HCT116 (cell line): ENCODE data around the gene NR2C2AP. TPM values are rescaled to one million over a fixed set of nuclear protein-coding genes. Genes with fewer than 3 reads are reported as not detected.

ENCODE experiments used
- ATAC-seq: fragments of 200-7000 bp; cut with Tn5 transposase; 2 replicates; pipeline ENCODE4 v1.9.1; 2020; ENCODE audit warnings: mild to moderate bottlenecking, moderate library complexity
- BruUV-seq: library from RNA; stranded (reverse); fragments of 400-500 nt; replicated peaks from 2 replicates; lab custom pipeline; 2021; lab: Mats Ljungman, UMichigan
- CTCF ChIA-PET: fragments of 300-600 bp; sonication (Branson Sonifier 250); formaldehyde crosslinking; loops from one replicate; lab custom pipeline; 2021; ENCODE audit warnings: antibody characterized with exemption; lab: Charles Lee
- POLR2A ChIA-PET: fragments of 300-600, 350-600 bp; sonication (Branson Sonifier 250); formaldehyde crosslinking; loops from one replicate; lab custom pipeline; 2021; ENCODE audit warnings: antibody characterized with exemption; lab: Charles Lee
- RAD21 ChIA-PET, 2 experiments: fragments of 300-600 bp; sonication (Branson Sonifier 250); formaldehyde crosslinking; loops; one replicate each; lab custom pipeline; 2023; ENCODE audit warnings: low total read pairs in 2 of 2; ENCODE audit not compliant: uncharacterized antibody in 2 of 2, unreplicated experiment in 2 of 2, low non-redundant PET in 1 of 2; lab: Charles Lee
- DNase-seq: peaks from one replicate; pipeline ENCODE4 v3.0.0-alpha.2; 2010; ENCODE audit warnings: low read depth, low spot score
- H2AFZ ChIP-seq: fragments of 200-600 bp; shearing (Covaris generic), sonication (generic); 2 replicates; pipeline ENCODE4 v1.6.1; 2017; ENCODE audit warnings: low read depth, mixed run types, mixed read lengths, antibody characterized with exemption, low read length; ENCODE audit not compliant: poor library complexity, severe bottlenecking
- H3K27ac ChIP-seq: 2 replicates; pipeline ENCODE4 v1.5.1; 2012; ENCODE audit warnings: low read depth, low read length
- H3K27me3 ChIP-seq: fragments of 200-600 bp; sonication (generic); 2 replicates; pipeline ENCODE4 v1.6.1; 2016; ENCODE audit warnings: mixed run types, low read length, mixed read lengths; ENCODE audit not compliant: insufficient read depth
- H3K36me3 ChIP-seq, 2 experiments: fragments of 200-500 bp in 1 of 2; fragments of 200-600 bp in 1 of 2; sonication (Bioruptor generic) in 1 of 2; sonication (generic) in 1 of 2; 2 replicates each; pipeline versions ENCODE4 v1.5.1 to v1.6.1; 2014 to 2016; ENCODE audit warnings: low read length in 2 of 2, inconsistent platforms in 1 of 2, mixed read lengths in 1 of 2, mixed run types in 1 of 2; ENCODE audit not compliant: insufficient read depth in 2 of 2, control insufficient read depth in 1 of 2
- H3K4me1 ChIP-seq, 2 experiments: fragments of 200-600 bp in 1 of 2; sonication (generic) in 1 of 2; 2 replicates each; pipeline versions ENCODE4 v1.5.1 to v1.6.1; 2012 to 2017; ENCODE audit warnings: low read length in 2 of 2, inconsistent platforms in 1 of 2, mild to moderate bottlenecking in 1 of 2, mixed read lengths in 1 of 2, mixed run types in 1 of 2, moderate library complexity in 1 of 2; ENCODE audit not compliant: insufficient read depth in 2 of 2, control insufficient read depth in 1 of 2
- H3K4me2 ChIP-seq: fragments of 200-600 bp; sonication (generic); 2 replicates; pipeline ENCODE4 v1.6.1; 2017; ENCODE audit warnings: mixed run types, low read length, mixed read lengths
- H3K4me3 ChIP-seq, 2 experiments: fragments of 200-600 bp in 1 of 2; sonication (generic) in 1 of 2; replicated peaks in 1 of 2; 2 replicates each; pipeline ENCODE4 v1.5.1; 2011 to 2016; ENCODE audit warnings: low read length in 2 of 2, control low read depth in 1 of 2, low read depth in 1 of 2, mild to moderate bottlenecking in 1 of 2, mixed read lengths in 1 of 2, mixed run types in 1 of 2
- H3K79me2 ChIP-seq: fragments of 200-600 bp; sonication (generic); 2 replicates; pipeline ENCODE4 v1.6.1; 2017; ENCODE audit warnings: mild to moderate bottlenecking, mixed run types, low read length, moderate library complexity, mixed read lengths; ENCODE audit not compliant: insufficient read depth
- H3K9ac ChIP-seq: fragments of 200-600 bp; sonication (generic); 2 replicates; pipeline ENCODE4 v1.6.1; 2016; ENCODE audit warnings: low read length, mixed read lengths
- H3K9me2 ChIP-seq: fragments of 200-600 bp; sonication (generic), shearing (Covaris generic); 2 replicates; pipeline ENCODE4 v1.6.1; 2017; ENCODE audit warnings: mixed run types, mild to moderate bottlenecking, moderate library complexity; ENCODE audit not compliant: insufficient read depth
- H3K9me3 ChIP-seq, 2 experiments: fragments of 200-500 bp in 1 of 2; fragments of 200-600 bp in 1 of 2; sonication (Bioruptor generic) in 1 of 2; sonication (generic) in 1 of 2; 2 replicates each; pipeline ENCODE4 v1.6.1; 2014 to 2017; ENCODE audit warnings: low read length in 2 of 2, mixed read lengths in 2 of 2, inconsistent platforms in 1 of 2, low read depth in 1 of 2, mild to moderate bottlenecking in 1 of 2, mixed run types in 1 of 2, moderate library complexity in 1 of 2; ENCODE audit not compliant: control insufficient read depth in 1 of 2, insufficient read depth in 1 of 2
- H4K20me1 ChIP-seq: fragments of 200-600 bp; sonication (generic), shearing (Covaris generic); 2 replicates; pipeline ENCODE4 v1.6.1; 2017; ENCODE audit warnings: mixed run types, mild to moderate bottlenecking, moderate library complexity; ENCODE audit not compliant: insufficient read depth
- CBX3 ChIP-seq: IDR thresholded peaks from 2 replicates; pipeline ENCODE4 v1.6.1; 2012; ENCODE audit warnings: low read depth
- CEBPB ChIP-seq: IDR thresholded peaks from 2 replicates; pipeline ENCODE4 v1.6.1; 2012; ENCODE audit warnings: low read depth
- ELF1 ChIP-seq: IDR thresholded peaks from 2 replicates; pipeline ENCODE4 v1.6.1; 2012; ENCODE audit warnings: low read depth, borderline replicate concordance
- EZH2phosphoT487 ChIP-seq: fragments of 200-600 bp; IDR thresholded peaks from 2 replicates; pipeline ENCODE4 v1.6.1; 2018; ENCODE audit warnings: antibody characterized with exemption, borderline replicate concordance
- FOSL1 ChIP-seq: IDR thresholded peaks from 2 replicates; pipeline ENCODE4 v1.6.1; 2012; ENCODE audit warnings: low read depth
- RAD21 ChIP-seq: IDR thresholded peaks from 2 replicates; pipeline ENCODE4 v1.6.1; 2012; ENCODE audit warnings: low read depth, mild to moderate bottlenecking
- SRF ChIP-seq: IDR thresholded peaks from 2 replicates; pipeline ENCODE4 v1.6.1; 2012; ENCODE audit warnings: low read depth
- TCF7L2 ChIP-seq: IDR thresholded peaks from 2 replicates; pipeline ENCODE4 v1.7.0; 2011; ENCODE audit warnings: borderline replicate concordance, inconsistent platforms; ENCODE audit not compliant: insufficient read depth, insufficient read length; ENCODE audit errors: extremely low read depth
- YY1 ChIP-seq: IDR thresholded peaks from 2 replicates; pipeline ENCODE4 v1.6.1; 2011; ENCODE audit warnings: low read length, low read depth, moderate library complexity, mild to moderate bottlenecking; ENCODE audit not compliant: insufficient replicate concordance; ENCODE audit errors: extremely low read depth
- ZFX ChIP-seq: fragments of 450-650 bp; IDR thresholded peaks from 2 replicates; pipeline ENCODE4 v1.6.1; 2017
- intact Hi-C: fragments of 100-400 bp; cut with micrococcal nuclease; formaldehyde crosslinking; loops from 2 replicates; pipeline ENCODE4 v1.10.0; 2022
- total RNA-seq: library from RNA; stranded (reverse); gene quantifications from one replicate; pipeline ENCODE4 v1.2.1, GENCODE V29; 2021; ENCODE audit not compliant: unreplicated experiment
- TF ChIP-seq, protein P1 (sequence below): IDR thresholded peaks from 2 replicates; pipeline ENCODE4 v1.6.1; 2012
- TF ChIP-seq, protein P2 (sequence below): IDR thresholded peaks from 2 replicates; pipeline ENCODE4 v1.6.1; 2012; ENCODE audit warnings: low read depth

The NR2C2AP gene
- total RNA-seq, 1 experiment from 2014 or later = 45.3 TPM

DNA sequence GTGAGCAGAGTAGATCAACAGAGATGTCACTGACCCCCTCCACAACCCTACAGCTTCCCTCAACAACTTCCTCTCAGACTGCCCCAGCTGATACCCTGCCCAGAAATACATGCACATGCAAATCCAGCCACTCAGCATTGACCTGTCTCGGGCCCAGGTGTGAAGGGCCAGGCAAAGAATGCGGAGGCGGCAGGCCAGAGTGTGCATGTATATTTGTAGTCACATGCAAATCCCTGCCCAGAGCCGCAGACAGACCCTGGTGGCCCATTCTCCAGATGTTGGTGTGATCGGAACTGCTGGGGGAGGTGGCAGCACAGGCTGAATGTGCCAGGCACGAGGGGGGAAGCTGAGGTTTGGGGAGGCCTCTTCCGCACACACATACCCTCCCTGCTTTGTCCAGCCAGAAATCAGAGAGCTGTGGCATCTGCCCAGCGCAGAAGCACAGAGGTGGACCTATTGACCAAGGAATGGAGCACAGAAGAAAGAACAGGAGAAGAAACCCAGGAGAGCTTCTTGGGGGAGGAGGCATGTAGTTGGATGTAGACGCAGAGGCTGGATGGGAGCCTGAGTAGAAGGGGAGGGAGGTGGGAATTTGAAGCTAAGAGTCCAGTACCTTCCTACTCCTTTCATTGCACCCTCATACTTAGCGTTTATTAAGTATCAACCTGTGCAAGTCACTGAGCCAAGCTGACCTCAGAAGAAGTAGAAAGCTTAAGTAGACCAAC, 47.6 kb downstream of the NR2C2AP start:
- H3K27ac ChIP-seq = no peak overlapping the region
- POLR2A ChIA-PET = interaction anchor here (1.0 kb wide), 1 partner anchor 10 kb away, joined by 3 read pairs; no protein-coding TSS in a partner anchor
- CTCF ChIA-PET = interaction anchor here (1.2 kb wide), 1 partner anchor 10 kb away, joined by 3 read pairs; no protein-coding TSS in a partner anchor

DNA sequence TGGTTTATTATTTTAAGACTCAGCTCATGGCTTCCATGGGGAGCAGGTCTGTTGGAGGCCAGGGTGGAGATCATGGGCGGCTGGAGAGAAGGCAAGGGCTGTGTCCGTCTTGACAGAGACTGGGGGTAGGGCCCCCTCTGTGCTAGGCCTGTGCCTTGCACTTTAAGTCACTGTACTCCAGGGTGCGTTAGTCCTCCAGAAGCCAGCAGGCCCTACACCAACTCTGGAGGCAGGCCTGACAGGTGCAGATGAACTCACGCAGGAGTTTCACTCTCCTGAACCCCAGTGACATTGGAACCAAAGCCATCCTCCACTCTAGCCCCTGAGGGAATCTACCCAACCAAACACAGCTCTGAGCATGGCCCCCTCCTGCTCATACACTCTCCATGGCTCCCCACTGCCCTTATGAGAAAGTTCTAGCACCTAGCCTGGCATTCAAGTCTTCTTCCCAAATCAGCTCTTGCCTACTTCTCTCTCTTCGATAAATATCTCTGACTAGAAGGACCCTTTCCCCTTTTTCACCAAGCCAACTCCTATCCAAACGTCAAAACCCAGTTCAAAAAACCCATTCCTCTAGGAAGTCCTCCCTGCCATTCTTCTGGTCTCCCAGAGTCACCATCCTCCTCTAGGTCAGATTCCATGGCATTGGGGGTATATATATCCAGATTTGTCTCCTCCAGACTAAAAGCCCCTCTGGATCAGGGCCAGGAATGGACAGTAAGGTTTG, 48.3 kb downstream of the NR2C2AP start:
- ATAC-seq = no peak
- ChIA-PET RAD21 (no interaction called here), CTCF (no interaction called here), POLR2A (interaction anchor here (1.0 kb wide), 1 partner anchor 9 kb away, joined by 3 read pairs; no protein-coding TSS in a partner anchor)
- no peaks in the 10 kb centered on the region; a peak in 1 of 4 replicates for H3K36me3 ChIP-seq
- TF ChIP-seq SRF (no peak), EZH2phosphoT487 (no peak), ELF1 (no peak), TCF7L2 (no peak), CBX3 (no peak), FOSL1 (no peak), CEBPB (no peak), YY1 (no peak), RAD21 (no peak), ZFX (no peak)
- TF ChIP-seq, protein P1, sequence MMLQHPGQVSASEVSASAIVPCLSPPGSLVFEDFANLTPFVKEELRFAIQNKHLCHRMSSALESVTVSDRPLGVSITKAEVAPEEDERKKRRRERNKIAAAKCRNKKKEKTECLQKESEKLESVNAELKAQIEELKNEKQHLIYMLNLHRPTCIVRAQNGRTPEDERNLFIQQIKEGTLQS = no peak
- TF ChIP-seq, protein P2, sequence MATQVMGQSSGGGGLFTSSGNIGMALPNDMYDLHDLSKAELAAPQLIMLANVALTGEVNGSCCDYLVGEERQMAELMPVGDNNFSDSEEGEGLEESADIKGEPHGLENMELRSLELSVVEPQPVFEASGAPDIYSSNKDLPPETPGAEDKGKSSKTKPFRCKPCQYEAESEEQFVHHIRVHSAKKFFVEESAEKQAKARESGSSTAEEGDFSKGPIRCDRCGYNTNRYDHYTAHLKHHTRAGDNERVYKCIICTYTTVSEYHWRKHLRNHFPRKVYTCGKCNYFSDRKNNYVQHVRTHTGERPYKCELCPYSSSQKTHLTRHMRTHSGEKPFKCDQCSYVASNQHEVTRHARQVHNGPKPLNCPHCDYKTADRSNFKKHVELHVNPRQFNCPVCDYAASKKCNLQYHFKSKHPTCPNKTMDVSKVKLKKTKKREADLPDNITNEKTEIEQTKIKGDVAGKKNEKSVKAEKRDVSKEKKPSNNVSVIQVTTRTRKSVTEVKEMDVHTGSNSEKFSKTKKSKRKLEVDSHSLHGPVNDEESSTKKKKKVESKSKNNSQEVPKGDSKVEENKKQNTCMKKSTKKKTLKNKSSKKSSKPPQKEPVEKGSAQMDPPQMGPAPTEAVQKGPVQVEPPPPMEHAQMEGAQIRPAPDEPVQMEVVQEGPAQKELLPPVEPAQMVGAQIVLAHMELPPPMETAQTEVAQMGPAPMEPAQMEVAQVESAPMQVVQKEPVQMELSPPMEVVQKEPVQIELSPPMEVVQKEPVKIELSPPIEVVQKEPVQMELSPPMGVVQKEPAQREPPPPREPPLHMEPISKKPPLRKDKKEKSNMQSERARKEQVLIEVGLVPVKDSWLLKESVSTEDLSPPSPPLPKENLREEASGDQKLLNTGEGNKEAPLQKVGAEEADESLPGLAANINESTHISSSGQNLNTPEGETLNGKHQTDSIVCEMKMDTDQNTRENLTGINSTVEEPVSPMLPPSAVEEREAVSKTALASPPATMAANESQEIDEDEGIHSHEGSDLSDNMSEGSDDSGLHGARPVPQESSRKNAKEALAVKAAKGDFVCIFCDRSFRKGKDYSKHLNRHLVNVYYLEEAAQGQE = no peak
- H3K9ac ChIP-seq = no peak overlapping the region
- H2AFZ ChIP-seq = no peak overlapping the region
- H3K27ac ChIP-seq = no peak overlapping the region
- no peak overlapping the region for H3K4me3 ChIP-seq
- no peaks in the 10 kb centered on the region for H3K9me2 ChIP-seq
- H3K27me3 ChIP-seq = no peaks in the 10 kb centered on the region
- no peaks in the 10 kb centered on the region for H3K4me1 ChIP-seq
- intact Hi-C loops = no loop called here
- H3K4me2 ChIP-seq = no peak overlapping the region
- DNase-seq = no peak
- BruUV-seq = no TSS peak
- no peaks in the 10 kb centered on the region for H4K20me1 ChIP-seq
- H3K79me2 ChIP-seq = no peaks in the 10 kb centered on the region
- H3K9me3 ChIP-seq = no peaks in the 10 kb centered on the region

More for the DNA sequence above, 47.6 kb downstream of the NR2C2AP start:
- Histone ChIP-seq H3K9ac (no peak overlapping the region), H3K9me2 (no peaks in the 10 kb centered on the region), H3K27me3 (no peaks in the 10 kb centered on the region), H3K36me3 (no peaks in the 10 kb centered on the region; a peak in 1 of 4 replicates), H3K4me1 (no peaks in the 10 kb centered on the region), H2AFZ (no peak overlapping the region), H4K20me1 (no peaks in the 10 kb centered on the region), H3K79me2 (no peaks in the 10 kb centered on the region), H3K4me2 (no peak overlapping the region), H3K9me3 (no peaks in the 10 kb centered on the region), H3K4me3 (no peak overlapping the region)
- RAD21 ChIA-PET = no interaction called here
- no peak for DNase-seq
- no peak for ATAC-seq
- BruUV-seq = no TSS peak
- no peak for TF ChIP-seq YY1
- no peak for TF ChIP-seq SRF
- intact Hi-C loops = no loop called here
